ENCODE measurements around the gene CRYAB.
A peak's percentile ranks its signal among the peaks of the same experiment; 100 is the strongest.

CRYAB gene

GRCh38 chr11:111911563-111912401 is at the start of gene CRYAB:
TSS of gene CRYAB (minus strand) at chr11:111911770. CDS start at chr11:111911724, 46 bp downstream.
- no peak for TF ChIP-seq POLR2A (IDR thresholded peaks at IDR 0.05; ENCODE audit: low read depth, low read length)
- FAIRE-seq (no peak), DNase-seq (ENCODE audit: insufficient read length, low spot score) (no peak)

- no peak for FAIRE-seq
- TF ChIP-seq POLR2A (IDR thresholded peaks at IDR 0.05; ENCODE audit: low read depth, low read length): no peak
- DNase-seq (ENCODE audit: insufficient read length, low spot score): no peak
Measured at GRCh38 chr11:111960916-111961315, 49.3 kb upstream of the CRYAB start.

- no peak for TF ChIP-seq POLR2A (IDR thresholded peaks at IDR 0.05; ENCODE audit: low read depth, low read length)
- DNase-seq (ENCODE audit: insufficient read length, low spot score) (no peak), FAIRE-seq (no peak)
Measured at GRCh38 chr11:111957663-111958444, 46.3 kb upstream of the CRYAB start.

GRCh38 chr11:111954154-111954553 is 42.6 kb upstream of the CRYAB start:
- no peak for FAIRE-seq
- no peak for TF ChIP-seq POLR2A (IDR thresholded peaks at IDR 0.05; ENCODE audit: low read depth, low read length)
- no peak for DNase-seq (ENCODE audit: insufficient read length, low spot score)

GRCh38 chr11:111951565-111951964 is 40.0 kb upstream of the CRYAB start:
- no peak for TF ChIP-seq POLR2A (IDR thresholded peaks at IDR 0.05; ENCODE audit: low read depth, low read length)
- FAIRE-seq (no peak), DNase-seq (ENCODE audit: insufficient read length, low spot score) (no peak)

- no peak for FAIRE-seq
- DNase-seq (ENCODE audit: insufficient read length, low spot score): no peak
- TF ChIP-seq POLR2A (IDR thresholded peaks at IDR 0.05; ENCODE audit: low read depth, low read length): no peak
Measured at GRCh38 chr11:111949519-111950426, 38.2 kb upstream of the CRYAB start.

- DNase-seq (ENCODE audit: insufficient read length, low spot score) (no peak), FAIRE-seq (no peak)
- TF ChIP-seq POLR2A (IDR thresholded peaks at IDR 0.05; ENCODE audit: low read depth, low read length): no peak
Measured at GRCh38 chr11:111947143-111947542, 35.6 kb upstream of the CRYAB start.

GRCh38 chr11:111946499-111946898 is 34.9 kb upstream of the CRYAB start:
- no peak for DNase-seq (ENCODE audit: insufficient read length, low spot score)
- no peak for TF ChIP-seq POLR2A (IDR thresholded peaks at IDR 0.05; ENCODE audit: low read depth, low read length)
- FAIRE-seq: no peak

GRCh38 chr11:111945198-111945597 is 33.6 kb upstream of the CRYAB start:
- FAIRE-seq: no peak
- DNase-seq (ENCODE audit: insufficient read length, low spot score): no peak
- TF ChIP-seq POLR2A (IDR thresholded peaks at IDR 0.05; ENCODE audit: low read depth, low read length): no peak

- DNase-seq (ENCODE audit: insufficient read length, low spot score) (no peak), FAIRE-seq (no peak)
- no peak for TF ChIP-seq POLR2A (IDR thresholded peaks at IDR 0.05; ENCODE audit: low read depth, low read length)
Measured at GRCh38 chr11:111944651-111945051, 33.1 kb upstream of the CRYAB start.

- FAIRE-seq (no peak), DNase-seq (ENCODE audit: insufficient read length, low spot score) (no peak)
- no peak for TF ChIP-seq POLR2A (IDR thresholded peaks at IDR 0.05; ENCODE audit: low read depth, low read length)
Measured at GRCh38 chr11:111944139-111944538, 32.6 kb upstream of the CRYAB start.

- TF ChIP-seq POLR2A (IDR thresholded peaks at IDR 0.05; ENCODE audit: low read depth, low read length): no peak
- DNase-seq (ENCODE audit: insufficient read length, low spot score) (no peak), FAIRE-seq (no peak)
Measured at GRCh38 chr11:111942829-111943228, 31.3 kb upstream of the CRYAB start.

GRCh38 chr11:111941963-111942362 is 30.4 kb upstream of the CRYAB start:
- DNase-seq (ENCODE audit: insufficient read length, low spot score) (no peak), FAIRE-seq (peak; percentile 58)
- no peak for TF ChIP-seq POLR2A (IDR thresholded peaks at IDR 0.05; ENCODE audit: low read depth, low read length)
